NCI-H345 treated with DMSO at 0.1 percent for 48 hours (cell line): Measurements from ENCODE around the gene VSIG4.
"Not testable (repeated sequence)": the region's sequence is repeated elsewhere in the genome, so short reads cannot be mapped to it uniquely, and the experiment has no call there.

Experiments used
- DNase-seq: peaks from one replicate; lab custom pipeline; 2025; ENCODE audit not compliant: unreplicated experiment; lab: John Stamatoyannopoulos, UW

Gene VSIG4

GRCh38 chrX:65985211-65985610, 54.7 kb downstream of the VSIG4 start:
- DNase-seq = no peak

GRCh38 chrX:65977161-65977560, 62.7 kb downstream of the VSIG4 start:
- DNase-seq = not testable (repeated sequence)

- no peak for DNase-seq
Measured at GRCh38 chrX:65976161-65976560, 63.7 kb downstream of the VSIG4 start.

GRCh38 chrX:65975161-65975751, 64.6 kb downstream of the VSIG4 start:
- not testable (repeated sequence) for DNase-seq
